Keratinocyte (primary cell): ENCODE data around the gene PRR5.

Source experiments
- CTCF ChIP-seq, 3 experiments: IDR thresholded peaks in 1 of 3; conservative IDR thresholded peaks in 1 of 3; optimal IDR thresholded peaks in 1 of 3; 2 replicates in 2 of 3; 3 replicates in 1 of 3; pipeline versions ENCODE3 to v1.5.1; 2011; ENCODE audit warnings: low read length in 3 of 3, mild to moderate bottlenecking in 3 of 3, moderate library complexity in 2 of 3, control low read depth in 1 of 3, inconsistent platforms in 1 of 3; ENCODE audit not compliant: insufficient read depth in 2 of 3; ENCODE audit errors: extremely low read depth in 1 of 3
- EZH2 ChIP-seq: IDR thresholded peaks from one replicate; pipeline ENCODE4 v1.6.1; 2012; ENCODE audit warnings: inconsistent platforms, mild to moderate bottlenecking, low read length, moderate library complexity

GRCh38 chr22:44684506-44685383 is 17.3 kb upstream of the PRR5 start:
- TF ChIP-seq CTCF (optimal IDR thresholded peaks at IDR 0.05 in 1 of 3, IDR thresholded peaks at IDR 0.05 in 1 of 3, conservative IDR thresholded peaks at IDR 0.05 in 1 of 3; ENCODE audit: extremely low read depth in 1 of 3, insufficient read depth in 2 of 3, low read length in 3 of 3) (peak; percentile 84 to 100 (median 99)), EZH2 (no peak)
